ENCODE measurements around the gene RRP12. TPM values are rescaled to one million over a fixed set of nuclear protein-coding genes. Genes with fewer than 3 reads are reported as not detected.

RRP12 gene
- total RNA-seq, 1 donor from 2014 or later = 51.9 TPM

DNA sequence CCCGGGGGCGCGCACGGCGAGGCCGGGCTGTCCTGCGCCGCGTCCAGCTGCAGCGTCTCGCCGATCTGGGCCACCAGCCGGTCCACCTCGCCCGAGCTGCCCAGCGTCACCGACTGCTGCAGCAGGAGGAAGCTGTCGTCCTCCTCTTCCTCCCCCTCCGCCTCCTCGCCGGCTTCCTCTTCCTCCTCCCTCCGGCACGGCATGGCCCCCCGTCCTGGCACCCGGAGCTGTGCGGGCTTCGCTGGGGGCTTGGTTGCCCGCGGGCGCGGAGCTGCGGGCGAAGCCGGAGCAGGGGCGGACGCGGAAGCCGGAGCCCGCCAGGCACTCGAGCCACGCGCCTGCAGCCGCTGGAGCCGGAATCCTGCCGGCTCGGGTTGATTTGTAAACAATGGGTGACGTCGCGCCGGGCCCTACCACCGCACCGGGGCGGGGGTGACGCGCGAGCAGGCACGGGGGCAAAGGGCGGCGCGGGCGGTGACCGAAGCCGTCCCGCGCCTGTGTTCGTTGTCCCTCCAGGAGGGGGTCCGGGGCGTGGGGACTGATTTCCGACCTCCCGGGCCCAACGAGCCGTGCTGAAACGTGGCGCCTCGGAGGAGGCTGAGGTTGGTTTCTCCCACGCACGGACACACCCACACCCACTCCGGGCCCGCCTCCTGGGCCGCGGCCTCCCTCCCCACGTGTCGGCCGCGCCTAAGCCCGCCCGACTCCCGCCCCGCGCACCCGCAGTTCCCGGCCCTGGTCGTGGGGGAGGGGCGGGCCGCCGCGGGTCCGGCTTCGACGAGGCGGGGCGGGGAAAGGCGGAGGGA lies 66.6 kb downstream of the RRP12 start, which contains the start of gene FRAT2:
TSS of gene FRAT2 (minus strand) at position 360 of the 806 bp plus-strand sequence. CDS start at position 203, 157 bp downstream.
- DNase-seq (ENCODE audit: low spot score) = peak; percentile 91

- peak; percentile 50 for DNase-seq (ENCODE audit: low spot score)
Observed at GRCh38 chr10:97333601-97334369, 67.4 kb downstream of the RRP12 start.

DNA sequence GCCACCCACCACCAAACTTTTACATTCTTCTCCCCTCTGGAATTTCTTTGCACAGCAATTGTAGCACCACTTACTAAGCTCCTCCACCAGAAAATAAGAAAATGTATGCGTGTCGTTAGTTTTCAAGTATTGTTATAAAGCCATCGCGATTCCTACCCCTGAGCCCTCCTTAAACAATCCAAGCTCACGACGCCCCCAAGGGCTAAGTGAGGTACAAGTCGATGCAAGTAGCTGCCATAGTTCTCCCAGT lies 67.9 kb downstream of the RRP12 start:
- DNase-seq (ENCODE audit: low spot score) = no peak

DNA sequence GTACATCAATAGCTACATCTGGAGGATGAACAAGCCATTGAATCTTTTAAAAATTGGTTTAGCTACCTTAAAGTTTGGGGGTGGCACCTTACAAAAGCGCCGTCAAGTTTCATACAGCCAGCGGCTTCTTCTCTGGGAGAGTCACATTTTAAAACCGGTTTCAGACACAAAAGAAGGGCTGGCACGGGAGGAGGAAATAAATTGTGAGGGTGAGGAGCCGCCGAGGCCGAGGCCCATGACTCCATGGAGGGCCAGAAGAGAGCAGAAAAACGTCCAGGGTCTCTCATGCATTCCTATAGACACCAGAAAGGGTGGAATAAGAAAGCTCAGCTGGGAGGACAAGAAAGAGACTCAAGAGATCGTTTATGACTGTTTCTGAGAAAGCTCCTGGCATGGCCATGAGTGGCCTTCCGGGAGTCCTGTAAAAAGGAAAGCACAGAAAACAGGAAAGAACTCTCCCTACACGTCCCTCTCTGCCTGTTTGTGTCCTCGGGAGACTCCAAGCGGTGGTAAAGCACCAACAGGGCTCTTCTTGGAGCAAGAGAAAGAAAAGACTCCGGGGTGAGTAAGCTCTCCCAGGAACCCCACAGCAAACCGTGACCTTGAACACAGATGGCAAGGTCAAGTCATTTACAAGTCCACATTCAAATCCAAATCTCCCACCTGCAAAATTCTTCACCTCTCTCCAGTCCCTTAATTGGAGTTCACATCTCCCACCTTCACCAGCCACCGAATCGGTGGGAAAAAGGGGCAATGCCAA lies 68.4 kb downstream of the RRP12 start:
- peak; percentile 62 for DNase-seq (ENCODE audit: low spot score)

DNA sequence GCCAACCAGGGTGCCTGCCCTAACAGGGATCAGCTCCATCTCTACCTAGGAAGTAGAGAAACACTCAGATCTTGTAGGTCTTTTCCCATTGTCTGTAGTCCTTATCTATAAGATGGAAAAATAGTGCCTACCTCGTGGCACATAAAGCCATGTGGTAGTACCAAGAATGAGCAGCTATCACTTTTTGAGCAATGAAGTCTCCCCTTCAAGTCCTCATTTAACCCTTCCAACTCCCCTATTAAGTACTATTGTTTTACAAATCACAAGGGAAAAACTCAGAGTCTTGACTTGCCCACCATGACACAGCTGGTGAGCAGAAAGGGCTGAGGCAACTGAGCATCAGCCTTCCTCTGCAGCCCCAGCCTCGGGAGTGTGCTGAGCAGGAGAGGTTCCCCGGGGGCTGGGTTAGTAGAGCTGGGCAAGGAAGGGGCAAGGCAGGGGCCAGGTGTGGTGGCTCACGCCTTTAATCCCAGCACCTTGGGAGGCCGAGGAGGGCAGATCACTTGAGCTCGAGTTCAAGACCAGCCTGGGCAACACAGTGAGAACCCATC lies 69.9 kb downstream of the RRP12 start:
- no peak for DNase-seq (ENCODE audit: low spot score)

- DNase-seq (ENCODE audit: low spot score) = no peak
Observed at GRCh38 chr10:97329766-97330165, 71.4 kb downstream of the RRP12 start.

DNA sequence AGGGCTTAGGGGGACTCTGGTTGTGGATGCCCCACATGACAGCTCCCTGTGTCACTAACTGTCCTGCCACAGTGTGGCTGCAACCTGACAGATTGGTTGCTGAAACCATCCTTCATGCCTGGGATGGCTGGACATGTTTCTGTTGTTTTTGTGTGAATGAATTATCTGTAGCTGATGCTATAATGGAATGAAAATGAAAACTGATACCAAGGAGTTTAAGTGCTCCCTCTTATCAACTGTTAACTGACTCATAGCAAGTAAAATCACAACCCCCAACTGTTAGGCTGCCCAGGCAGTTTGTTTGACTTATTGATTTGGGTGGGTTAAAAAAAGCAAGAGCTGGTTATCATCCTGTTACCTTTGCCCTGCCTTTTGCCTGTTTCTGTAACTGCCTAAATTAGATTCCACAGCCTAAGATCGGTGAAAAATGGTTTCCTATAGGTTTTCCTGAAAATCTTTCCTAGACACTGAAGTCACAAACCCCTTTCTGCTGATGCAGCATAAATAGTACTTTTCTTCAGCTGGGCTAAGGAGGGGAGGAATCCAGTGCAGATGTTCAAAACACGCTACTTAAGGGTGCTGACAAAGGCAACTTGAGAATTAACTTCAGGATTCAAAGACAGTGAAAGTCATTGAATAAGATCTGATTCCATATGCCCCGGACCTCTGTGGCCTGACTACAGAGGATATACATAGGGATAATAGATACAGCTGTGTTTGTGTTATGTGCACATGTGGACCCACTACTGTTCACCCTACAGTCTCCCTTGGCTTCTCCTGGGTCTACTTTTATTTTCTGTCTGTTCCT lies 72.3 kb downstream of the RRP12 start:
- no peak for DNase-seq (ENCODE audit: low spot score)

DNA sequence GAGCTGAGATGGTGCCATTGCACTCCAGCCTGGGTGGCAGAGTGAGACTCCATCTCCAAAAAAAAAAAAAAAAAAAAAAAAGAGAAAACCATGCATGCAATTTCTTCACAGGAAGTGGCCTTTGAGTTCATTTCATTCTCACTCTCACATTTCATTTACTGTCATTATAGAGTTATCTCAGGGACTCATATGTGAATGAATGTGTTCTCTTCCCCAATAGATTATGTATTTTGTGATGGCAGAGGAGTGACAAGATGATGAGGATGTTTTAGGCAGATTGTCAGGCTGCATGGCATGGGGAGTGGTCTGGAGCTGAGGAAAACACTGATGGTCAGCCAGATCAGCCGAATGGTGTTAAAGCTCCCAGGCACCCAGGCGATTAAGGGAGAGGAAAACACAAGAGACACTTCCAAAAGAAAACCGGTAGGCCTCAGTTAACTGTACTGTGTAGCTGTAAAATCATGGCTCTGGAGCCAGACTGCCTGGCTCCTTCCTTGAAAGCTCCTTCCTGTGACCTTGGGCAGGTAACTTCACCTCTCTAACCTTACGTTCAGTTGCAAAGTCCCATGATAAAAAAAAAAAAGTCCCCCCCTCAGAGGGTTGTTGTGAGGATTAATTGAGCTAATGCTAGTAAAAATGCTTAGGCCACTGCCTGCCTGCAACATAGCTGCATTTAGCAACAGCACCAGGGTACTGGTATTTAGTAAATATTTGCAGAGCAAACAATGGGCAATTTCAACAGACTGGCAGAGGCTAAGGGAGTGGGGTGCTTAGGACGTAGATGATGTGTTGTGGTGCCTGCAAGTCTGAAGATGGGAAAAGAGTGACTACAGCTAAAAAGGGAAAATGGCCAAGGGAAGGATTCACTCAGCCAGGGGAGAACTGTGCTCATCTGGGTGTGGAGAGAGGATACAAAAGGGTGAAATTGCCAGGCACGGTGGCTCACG lies 73.5 kb downstream of the RRP12 start:
- no peak for DNase-seq (ENCODE audit: low spot score)

DNA sequence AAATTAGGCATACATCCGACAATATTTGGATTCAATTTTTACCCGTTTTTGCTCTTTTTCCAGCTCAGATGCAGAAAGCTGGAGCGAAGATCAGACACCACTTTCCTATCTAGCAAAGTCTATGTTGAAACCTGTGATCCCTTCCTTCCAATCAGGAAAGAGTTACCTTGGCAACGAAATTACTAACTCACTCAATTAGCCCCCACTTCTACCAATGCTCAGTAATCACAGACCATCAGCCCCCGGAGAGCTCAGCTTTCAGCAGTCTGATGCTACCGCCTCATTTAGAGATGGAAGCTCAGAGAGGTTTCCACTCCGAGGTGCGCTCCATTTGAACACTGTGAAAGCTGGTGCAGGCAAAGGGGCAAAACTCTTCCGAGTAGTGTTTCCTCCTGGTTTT lies 75.4 kb downstream of the RRP12 start:
- DNase-seq (ENCODE audit: low spot score) = no peak

DNA sequence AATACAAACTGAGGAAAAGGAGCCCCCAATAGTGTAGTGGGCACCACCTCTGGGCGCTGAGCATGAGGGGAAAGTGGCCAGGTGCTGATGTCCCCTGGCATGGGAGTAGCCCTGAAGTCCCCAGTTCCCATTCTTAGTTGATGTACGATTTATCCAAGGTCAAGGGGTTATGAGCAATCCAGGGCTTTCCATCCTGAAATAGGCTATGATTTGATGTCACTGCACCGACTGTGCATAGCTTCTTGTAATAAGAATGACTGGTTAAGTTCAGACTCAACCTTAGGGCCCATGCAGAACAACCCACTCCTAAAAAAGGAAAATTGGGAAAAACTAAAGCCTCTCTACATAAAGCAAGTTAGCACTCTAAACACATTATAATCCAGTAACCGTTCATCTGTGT lies 77.6 kb downstream of the RRP12 start:
- no peak for DNase-seq (ENCODE audit: low spot score)

- no peak for DNase-seq (ENCODE audit: low spot score)
Observed at GRCh38 chr10:97321804-97322190, 79.3 kb downstream of the RRP12 start.

DNA sequence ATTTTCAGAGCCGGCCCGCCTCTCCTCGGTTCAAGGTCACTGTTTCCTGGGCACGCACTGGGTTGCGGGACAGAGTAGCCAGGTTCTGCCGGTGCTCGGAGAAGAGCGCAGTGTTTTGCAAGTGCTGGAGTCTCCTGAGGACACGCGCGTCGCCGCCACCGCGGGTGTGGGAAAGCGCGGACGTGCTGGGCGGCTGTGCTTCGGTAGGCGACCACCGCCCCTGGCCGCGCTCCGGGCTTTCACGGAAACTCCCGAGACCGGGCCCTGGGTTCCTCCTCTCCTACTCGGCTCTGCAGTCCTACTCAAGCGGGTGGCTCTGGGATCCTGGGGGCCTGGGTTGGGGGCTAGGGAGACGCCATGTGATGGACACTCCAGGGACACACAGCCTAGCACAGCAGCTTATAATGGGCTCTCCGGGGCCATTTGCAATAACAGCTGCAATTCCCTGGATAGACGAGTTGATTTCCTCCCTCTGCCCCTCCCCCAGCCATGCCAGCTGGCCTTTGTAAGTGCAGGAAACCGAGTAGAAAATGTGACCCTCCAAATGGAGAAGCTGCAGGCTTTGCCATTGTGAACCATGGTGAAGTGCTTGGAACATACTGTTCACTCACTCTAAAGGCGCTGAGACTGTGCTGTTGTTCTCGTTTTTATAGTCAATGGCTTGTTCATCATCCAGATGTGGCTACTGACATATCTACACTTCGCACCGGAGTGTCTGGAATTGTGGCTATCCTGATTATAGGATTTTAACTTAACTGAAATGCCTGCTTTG lies 79.9 kb downstream of the RRP12 start:
- peak; percentile 44 for DNase-seq (ENCODE audit: low spot score)

GRCh38 chr10:97320480-97321031 lies 80.6 kb downstream of the RRP12 start:
- DNase-seq (ENCODE audit: low spot score) = peak; percentile 48

GRCh38 chr10:97319671-97320479 lies 81.3 kb downstream of the RRP12 start:
- DNase-seq (ENCODE audit: low spot score) = peak; percentile 54

DNA sequence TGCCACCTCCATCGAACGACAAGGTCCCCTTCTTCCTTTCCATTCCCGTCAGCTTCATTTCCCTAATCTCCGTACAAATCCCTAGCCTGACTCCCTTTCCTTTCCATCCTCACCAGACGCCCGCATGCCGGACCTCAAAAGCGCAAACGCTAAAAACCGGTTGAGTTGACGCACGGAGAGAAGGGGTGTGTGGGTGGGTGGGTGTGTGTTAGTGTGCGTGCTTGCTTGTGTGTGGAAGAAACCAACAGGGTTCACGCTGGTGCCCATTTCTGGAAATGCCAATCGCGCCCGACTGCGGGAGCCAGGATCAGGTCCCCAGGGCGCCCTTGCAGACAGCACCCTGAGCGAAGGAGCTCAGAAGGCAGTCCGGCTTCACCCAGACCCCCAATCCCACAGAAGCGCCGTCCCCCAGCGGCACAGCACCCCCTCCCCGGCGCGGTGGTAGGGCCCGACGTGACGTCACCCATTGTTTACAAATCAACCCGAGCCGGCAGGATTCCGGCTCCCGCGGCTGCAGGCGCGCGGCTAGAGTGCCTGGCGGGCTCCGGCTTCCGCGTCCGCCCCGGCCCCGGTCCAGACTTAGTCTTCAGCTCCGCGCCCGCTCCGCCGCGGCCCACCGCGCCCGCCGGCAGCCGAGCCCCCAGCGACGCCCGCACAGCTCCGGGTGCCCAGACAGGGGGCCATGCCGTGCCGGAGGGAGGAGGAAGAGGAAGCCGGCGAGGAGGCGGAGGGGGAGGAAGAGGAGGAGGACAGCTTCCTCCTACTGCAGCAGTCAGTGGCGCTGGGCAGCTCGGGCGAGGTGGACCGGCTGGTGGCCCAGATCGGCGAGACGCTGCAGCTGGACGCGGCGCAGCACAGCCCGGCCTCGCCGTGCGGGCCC lies 82.1 kb downstream of the RRP12 start, which contains the start of gene FRAT1:
TSS of gene FRAT1 (plus strand) at position 500 of the 880 bp plus-strand sequence. CDS start at position 683, 183 bp downstream.
- peak; percentile 92 for DNase-seq (ENCODE audit: low spot score)

GRCh38 chr10:97314671-97315070 lies 86.5 kb downstream of the RRP12 start:
- DNase-seq (ENCODE audit: low spot score) = no peak

DNA sequence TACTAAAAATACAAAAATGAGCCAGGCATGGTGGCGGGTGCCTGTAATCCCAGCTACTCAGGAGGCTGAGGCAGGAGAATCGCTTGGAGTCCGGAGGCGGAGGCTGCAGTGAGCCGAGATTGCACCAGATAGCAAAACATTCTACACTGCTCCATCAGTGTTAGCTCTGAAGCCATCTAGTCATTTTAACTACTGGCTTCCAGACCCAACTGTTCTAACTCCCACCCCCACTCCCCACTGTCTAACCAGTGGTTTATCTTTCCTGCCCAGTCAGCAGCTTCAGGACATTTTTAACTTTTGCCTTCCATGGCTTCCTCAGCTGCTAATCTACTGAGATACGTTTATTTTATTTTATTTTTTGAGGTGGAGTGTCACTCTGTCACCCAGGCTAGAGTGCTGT lies 88.2 kb downstream of the RRP12 start:
- DNase-seq (ENCODE audit: low spot score) = no peak
